ENCODE data around the gene KLHL6. TPM values are rescaled to one million over a fixed set of nuclear protein-coding genes. Genes with fewer than 3 reads are reported as not detected.
"Not testable (repeated sequence)": the region's sequence is repeated elsewhere in the genome, so short reads cannot be mapped to it uniquely, and the experiment has no call there.

The KLHL6 gene
- total RNA-seq, 1 donor from 2014 or later: 13.0 TPM

GRCh38 chr3:183460081-183461055, 95.1 kb downstream of the KLHL6 start:
- no peak for DNase-seq (ENCODE audit: extremely low read depth, low read depth, low spot score)

- no peak for DNase-seq (ENCODE audit: extremely low read depth, low read depth, low spot score)
Measured at GRCh38 chr3:183455089-183455488, 100.4 kb downstream of the KLHL6 start.

- DNase-seq (ENCODE audit: extremely low read depth, low read depth, low spot score): no peak
Measured at GRCh38 chr3:183454064-183454463, 101.4 kb downstream of the KLHL6 start.

- no peak for DNase-seq (ENCODE audit: extremely low read depth, low read depth, low spot score)
Measured at GRCh38 chr3:183449791-183450190, 105.7 kb downstream of the KLHL6 start.

- no peak for DNase-seq (ENCODE audit: extremely low read depth, low read depth, low spot score)
Measured at GRCh38 chr3:183449391-183449790, 106.1 kb downstream of the KLHL6 start.

- no peak for DNase-seq (ENCODE audit: extremely low read depth, low read depth, low spot score)
Measured at GRCh38 chr3:183448369-183449128, 107.0 kb downstream of the KLHL6 start.

GRCh38 chr3:183447206-183448001, 108.1 kb downstream of the KLHL6 start:
- no peak for DNase-seq (ENCODE audit: extremely low read depth, low read depth, low spot score)

- no peak for DNase-seq (ENCODE audit: extremely low read depth, low read depth, low spot score)
Measured at GRCh38 chr3:183446838-183447205, 108.7 kb downstream of the KLHL6 start.

- no peak for DNase-seq (ENCODE audit: extremely low read depth, low read depth, low spot score)
Measured at GRCh38 chr3:183444748-183445147, 110.8 kb downstream of the KLHL6 start.

- DNase-seq (ENCODE audit: extremely low read depth, low read depth, low spot score): no peak
Measured at GRCh38 chr3:183443395-183444385, 111.8 kb downstream of the KLHL6 start.

- DNase-seq (ENCODE audit: extremely low read depth, low read depth, low spot score): no peak
Measured at GRCh38 chr3:183442994-183443393, 112.5 kb downstream of the KLHL6 start.

- not testable (repeated sequence) for DNase-seq (ENCODE audit: extremely low read depth, low read depth, low spot score)
Measured at GRCh38 chr3:183440521-183440920, 115.0 kb downstream of the KLHL6 start.

- DNase-seq (ENCODE audit: extremely low read depth, low read depth, low spot score): no peak
Measured at GRCh38 chr3:183439515-183439914, 116.0 kb downstream of the KLHL6 start.

- DNase-seq (ENCODE audit: extremely low read depth, low read depth, low spot score): no peak
Measured at GRCh38 chr3:183438735-183439134, 116.8 kb downstream of the KLHL6 start.

GRCh38 chr3:183437666-183438564, 117.6 kb downstream of the KLHL6 start:
- DNase-seq (ENCODE audit: extremely low read depth, low read depth, low spot score): no peak

All from glomerular endothelial cell (primary cell).